Measurements from ENCODE around the gene GIMAP8.
"Not testable (repeated sequence)": the region's sequence is repeated elsewhere in the genome, so short reads cannot be mapped to it uniquely, and the experiment has no call there.

The GIMAP8 gene

GRCh38 chr7:150519310-150519709, 68.9 kb downstream of the GIMAP8 start:
- no peak for DNase-seq

DNA sequence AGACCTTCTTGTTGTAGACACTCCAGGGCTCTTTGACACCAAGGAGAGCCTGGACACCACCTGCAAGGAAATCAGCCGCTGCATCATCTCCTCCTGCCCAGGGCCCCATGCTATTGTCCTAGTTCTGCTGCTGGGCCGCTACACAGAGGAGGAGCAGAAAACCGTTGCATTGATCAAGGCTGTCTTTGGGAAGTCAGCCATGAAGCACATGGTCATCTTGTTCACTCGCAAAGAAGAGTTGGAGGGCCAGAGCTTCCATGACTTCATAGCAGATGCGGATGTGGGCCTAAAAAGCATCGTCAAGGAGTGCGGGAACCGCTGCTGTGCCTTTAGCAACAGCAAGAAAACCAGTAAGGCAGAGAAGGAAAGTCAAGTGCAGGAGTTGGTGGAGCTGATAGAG, 69.7 kb downstream of the GIMAP8 start:
- DNase-seq: peak in 1 of 2 donors; percentile 42

DNA sequence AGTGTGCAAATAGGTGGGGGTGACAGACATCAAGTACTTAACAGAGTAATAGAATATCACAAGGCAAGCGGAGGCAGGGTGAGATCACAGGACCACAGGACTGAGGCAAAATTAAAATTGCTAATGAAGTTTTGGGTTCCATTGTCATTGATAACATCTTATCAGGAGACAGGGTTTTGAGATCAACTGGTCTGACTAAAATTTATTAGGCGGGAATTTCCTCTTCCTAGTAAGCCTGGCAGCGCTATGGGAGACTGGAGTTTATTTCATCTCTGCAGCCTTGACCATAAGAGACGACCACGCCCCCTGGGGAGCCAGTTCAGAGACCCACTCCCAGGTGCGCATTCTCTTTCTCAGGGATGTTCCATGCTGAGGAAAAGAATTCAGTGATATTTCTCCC, 72.5 kb downstream of the GIMAP8 start:
- DNase-seq: not testable (repeated sequence)

- DNase-seq: no peak
Measured at GRCh38 chr7:150524018-150524417, 73.6 kb downstream of the GIMAP8 start.
